NCI-H2107 (cell line): Measurements from ENCODE around the gene EPHA1.

Source experiments
- DNase-seq: peaks from one replicate; lab custom pipeline; 2025; lab: John Stamatoyannopoulos, UW

The EPHA1 gene

GRCh38 chr7:143347950-143348349, 60.7 kb downstream of the EPHA1 start:
- DNase-seq = no peak

DNA sequence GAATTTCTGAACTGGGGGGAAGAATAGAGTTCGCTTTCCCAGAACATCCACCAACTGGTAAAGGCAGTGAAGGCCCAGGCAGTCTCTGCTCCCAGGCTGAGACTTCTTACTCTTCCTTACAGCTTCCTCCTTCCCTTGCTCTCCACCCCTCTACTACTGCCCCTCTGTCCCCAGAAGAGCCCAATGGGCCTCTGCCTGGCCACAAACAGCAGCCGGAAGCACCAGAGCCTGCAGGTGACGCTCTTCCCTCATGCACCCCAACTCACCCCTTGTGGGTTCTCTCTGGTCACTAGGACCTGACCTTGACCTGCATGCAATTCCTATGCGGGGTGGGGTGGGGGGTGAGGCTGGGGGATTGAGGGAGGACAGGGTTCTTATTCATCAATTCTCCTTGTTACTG, 62.6 kb downstream of the EPHA1 start:
- DNase-seq = no peak

DNA sequence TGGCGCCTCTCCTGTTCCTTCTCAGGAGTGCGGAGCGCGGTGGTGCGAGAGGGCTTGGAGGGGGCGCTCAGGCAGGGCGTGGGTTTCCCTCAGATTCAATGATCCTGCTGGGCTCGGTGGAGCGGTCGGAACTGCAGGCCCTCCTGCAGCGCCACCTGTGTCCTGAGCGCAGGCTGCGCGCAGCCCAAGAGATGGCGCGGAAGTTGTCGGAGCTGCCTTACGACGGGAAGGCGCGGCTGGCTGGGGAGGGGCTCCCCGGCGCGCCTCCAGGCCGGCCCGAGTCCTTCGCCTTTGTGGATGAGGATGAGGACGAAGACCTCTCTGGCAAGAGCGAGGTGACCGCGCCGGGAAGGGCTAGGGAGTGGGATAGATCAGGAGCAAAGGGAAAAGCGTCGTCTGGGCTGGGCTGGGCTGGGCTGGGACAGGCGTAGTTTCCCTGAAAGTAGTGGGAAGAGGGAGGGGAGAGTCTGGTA, 63.2 kb downstream of the EPHA1 start:
- DNase-seq = no peak

DNA sequence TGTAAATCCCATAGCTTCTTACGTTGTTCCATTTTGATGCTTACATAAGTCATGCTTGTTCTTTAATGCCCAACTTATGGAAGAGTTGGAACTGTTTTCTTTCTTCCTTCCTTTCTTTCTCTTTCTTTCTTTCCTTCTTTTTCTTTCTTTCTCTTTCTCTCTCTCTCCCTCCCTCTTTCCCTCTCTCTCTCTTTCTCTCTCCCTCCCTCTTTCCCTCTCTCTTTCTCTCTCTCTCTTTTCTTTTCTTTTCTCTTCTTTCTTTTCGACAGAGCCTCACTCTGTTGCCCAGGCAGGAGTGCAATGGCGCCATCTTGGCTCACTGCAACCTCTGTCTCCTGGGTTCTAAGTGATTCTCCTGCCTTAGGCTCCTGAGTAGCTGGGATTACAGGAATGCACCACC, 65.1 kb downstream of the EPHA1 start:
- no peak for DNase-seq

DNA sequence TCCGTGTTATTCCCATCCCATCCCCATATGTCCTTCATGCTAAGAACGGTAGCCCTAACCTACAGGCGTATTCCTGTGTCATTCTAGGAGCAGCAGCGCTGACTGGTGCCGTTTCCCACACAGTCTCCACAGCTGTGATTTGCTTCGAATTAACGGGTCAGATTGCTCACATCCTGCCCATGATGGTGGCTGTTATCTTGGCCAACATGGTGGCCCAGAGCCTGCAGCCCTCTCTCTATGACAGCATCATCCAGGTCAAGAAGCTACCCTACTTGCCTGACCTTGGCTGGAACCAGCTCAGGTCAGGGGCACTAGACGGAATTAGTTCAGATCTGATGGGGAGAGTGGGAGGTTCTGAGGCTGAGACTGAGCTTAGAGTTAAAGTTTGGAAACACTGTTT, 66.8 kb downstream of the EPHA1 start:
- DNase-seq = no peak
